GM23248 (cell line): Measurements from ENCODE around the gene DNAJA4.

Experiments used
- EZH2 ChIP-seq: fragments of 200-600 bp; sonication (generic); IDR thresholded peaks from 2 replicates; pipeline ENCODE4 v1.6.1; 2018; ENCODE audit warnings: antibody characterized with exemption, mild to moderate bottlenecking; ENCODE audit not compliant: insufficient read depth, poor library complexity, severe bottlenecking
- EZH2phosphoT487 ChIP-seq: fragments of 200-600 bp; sonication (generic); IDR thresholded peaks from 2 replicates; pipeline ENCODE4 v1.6.1; 2018; ENCODE audit warnings: antibody characterized with exemption, moderate library complexity, mild to moderate bottlenecking, low read depth; ENCODE audit not compliant: insufficient read depth

GRCh38 chr15:78225783-78226541 is 38.4 kb upstream of the DNAJA4 start:
- TF ChIP-seq EZH2 (no peak), EZH2phosphoT487 (no peak)
